Measurements from ENCODE around the gene PGBD2. TPM values are rescaled to one million over a fixed set of nuclear protein-coding genes. Genes with fewer than 3 reads are reported as not detected.

PGBD2 gene
- total RNA-seq, 4 donors from 2014 or later = 7.9 to 16.5 (median 13.0) TPM

- H3K4me1 ChIP-seq = peaks cover 0 to 7% of the 10 kb centered on the region in 2 donors
- peak; percentile 95 to 97 for DNase-seq
- no peaks in the 10 kb centered on the region for H3K36me3 ChIP-seq
- H3K27ac ChIP-seq = peak within 1 kb of the TSS; percentile 92 to 95
- H3K9me3 ChIP-seq = no peaks in the 10 kb centered on the region
- intact Hi-C loops (cut with DNase I; ENCODE audit: low total_unique reads) = loop anchor here (2.0 kb wide), 1 partner anchor 20 kb away; the partner anchor contains the start of gene ZNF672
- no peaks in the 10 kb centered on the region for H3K27me3 ChIP-seq
- TF ChIP-seq CTCF (IDR thresholded peaks at IDR 0.05) (peak in 1 of 4 experiments; percentile 36), POLR2A (IDR thresholded peaks at IDR 0.05) (peak; percentile 73 to 82)
- peak within 1 kb of the TSS; percentile 60 to 73 for H3K4me3 ChIP-seq
Measured at GRCh38 chr1:248858891-248859889, 46.8 kb upstream of the PGBD2 start, which contains the start of gene ZNF692. Gene ZNF692 (minus strand): TSS chr1:248859085. CDS start chr1:248858309, 776 bp downstream.

DNA sequence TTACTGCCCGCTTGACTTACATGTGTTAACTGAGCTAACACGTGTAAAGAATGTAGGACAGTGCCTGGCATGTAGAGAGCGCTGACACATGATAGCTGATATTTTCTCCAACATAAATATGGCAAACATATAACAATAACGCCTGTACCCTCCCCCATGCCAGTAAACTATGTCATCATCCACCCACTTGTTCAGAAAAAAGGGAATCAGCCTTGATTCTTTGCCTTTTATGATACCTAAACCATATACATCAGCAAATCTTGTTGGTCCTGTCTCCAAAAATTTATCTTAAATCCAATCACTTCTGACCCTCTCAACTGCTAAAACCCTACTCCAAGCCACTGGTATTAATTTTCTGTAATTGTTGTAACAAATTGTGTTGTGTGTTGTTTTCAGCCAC lies 46.0 kb upstream of the PGBD2 start:
- no peaks in the 10 kb centered on the region for H3K27me3 ChIP-seq
- H3K4me1 ChIP-seq = peaks cover 0 to 7% of the 10 kb centered on the region in 2 donors
- H3K9me3 ChIP-seq = no peaks in the 10 kb centered on the region
- no peak overlapping the region for H3K4me3 ChIP-seq
- TF ChIP-seq CTCF (IDR thresholded peaks at IDR 0.05) = no peak
- no peak for TF ChIP-seq POLR2A (IDR thresholded peaks at IDR 0.05)
- no peaks in the 10 kb centered on the region for H3K36me3 ChIP-seq
- intact Hi-C loops (cut with DNase I; ENCODE audit: low total_unique reads) = no loop called here
- no peak for DNase-seq
- H3K27ac ChIP-seq = peak overlapping the region in 1 of 2 donors; percentile 95

DNA sequence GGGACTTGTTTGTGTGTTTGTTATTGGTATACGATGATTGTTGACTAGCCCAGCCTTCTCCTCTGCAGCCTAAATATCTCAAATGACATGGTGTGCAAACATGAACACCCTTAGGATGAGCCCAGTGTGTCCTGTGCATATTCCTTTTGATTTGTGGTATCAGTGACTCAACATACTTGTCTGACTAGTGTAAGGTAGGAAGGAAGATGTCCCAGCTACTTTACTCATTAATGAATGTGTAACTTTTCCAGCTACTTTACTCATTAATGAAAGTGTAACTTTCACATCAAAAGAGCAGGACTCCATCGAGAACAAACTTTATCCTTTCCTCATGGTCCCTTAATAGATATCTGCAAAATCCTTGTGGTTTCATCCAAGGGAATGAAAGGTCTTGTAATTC lies 44.4 kb upstream of the PGBD2 start:
- no peaks in the 10 kb centered on the region for H3K36me3 ChIP-seq
- intact Hi-C loops (cut with DNase I; ENCODE audit: low total_unique reads) = no loop called here
- no peak for DNase-seq
- no peaks in the 10 kb centered on the region for H3K9me3 ChIP-seq
- H3K27ac ChIP-seq = no peak overlapping the region
- no peak overlapping the region for H3K4me3 ChIP-seq
- H3K27me3 ChIP-seq = no peaks in the 10 kb centered on the region
- TF ChIP-seq POLR2A (IDR thresholded peaks at IDR 0.05) = no peak
- no peak for TF ChIP-seq CTCF (IDR thresholded peaks at IDR 0.05)
- H3K4me1 ChIP-seq = peaks cover 0 to 7% of the 10 kb centered on the region in 2 donors

GRCh38 chr1:248862695-248862997 lies 43.4 kb upstream of the PGBD2 start:
- intact Hi-C loops (cut with DNase I; ENCODE audit: low total_unique reads) = no loop called here
- Histone ChIP-seq H3K36me3 (no peaks in the 10 kb centered on the region), H3K4me1 (peaks cover 0 to under 1% of the 10 kb centered on the region in 2 donors), H3K27ac (peak overlapping the region; percentile 62 to 69), H3K4me3 (peak overlapping the region; percentile 31 to 49), H3K27me3 (no peaks in the 10 kb centered on the region), H3K9me3 (no peaks in the 10 kb centered on the region)
- DNase-seq = no peak
- TF ChIP-seq POLR2A (IDR thresholded peaks at IDR 0.05) (no peak), CTCF (IDR thresholded peaks at IDR 0.05) (no peak)

All from uterus (tissue), 4 donors.